GM19043 (cell line): ENCODE results near the gene C1orf232.

Experiments used
- ATAC-seq: cut with Tn5 transposase; IDR thresholded peaks from one replicate; pipeline ENCODE4 v1.9.1; 2021; ENCODE audit warnings: low read depth; ENCODE audit not compliant: unreplicated experiment

The C1orf232 gene

GRCh38 chr1:26125946-26126320 lies 42.8 kb downstream of the C1orf232 start:
- ATAC-seq: no peak

- ATAC-seq: no peak
These were observed 43.4 kb downstream of the C1orf232 start for GRCh38 chr1:26125382-26125781.

GRCh38 chr1:26124418-26125331 lies 44.1 kb downstream of the C1orf232 start:
- ATAC-seq: no peak

GRCh38 chr1:26122988-26123973 lies 45.5 kb downstream of the C1orf232 start:
- no peak for ATAC-seq

- ATAC-seq: no peak
These were observed 46.6 kb downstream of the C1orf232 start for GRCh38 chr1:26121854-26122773.

- no peak for ATAC-seq
These were observed 48.7 kb downstream of the C1orf232 start for GRCh38 chr1:26119892-26120608.

- ATAC-seq: no peak
These were observed 54.4 kb downstream of the C1orf232 start for GRCh38 chr1:26114165-26114927.
